Measurements from ENCODE around the gene SEC16A. TPM values are rescaled to one million over a fixed set of nuclear protein-coding genes. Genes with fewer than 3 reads are reported as not detected.

The SEC16A gene
- total RNA-seq, 1 experiment from 2014 or later, result 29.2 TPM

DNA sequence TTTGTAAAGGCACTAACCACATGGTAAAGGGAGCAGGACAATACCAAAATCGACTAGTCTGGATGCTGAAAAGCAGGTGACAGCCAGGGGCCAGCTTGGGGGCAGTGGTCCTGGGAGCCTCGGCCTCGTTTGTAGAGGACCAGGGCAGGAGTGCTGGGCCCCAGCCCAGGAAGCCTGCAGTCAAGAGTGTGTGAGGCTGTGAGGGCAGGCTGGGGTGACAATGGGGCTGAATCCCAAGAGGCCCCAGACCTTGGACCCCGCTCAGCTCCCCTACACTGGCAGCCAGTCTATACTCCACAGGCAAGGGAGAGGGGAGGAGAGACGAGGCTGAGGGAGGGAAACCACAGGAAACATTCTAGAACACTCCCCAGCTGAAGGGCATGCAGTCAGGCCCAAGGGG is 40.6 kb downstream of the SEC16A start:
- DNase-seq (ENCODE audit: extremely low read depth, low read depth), result no peak

DNA sequence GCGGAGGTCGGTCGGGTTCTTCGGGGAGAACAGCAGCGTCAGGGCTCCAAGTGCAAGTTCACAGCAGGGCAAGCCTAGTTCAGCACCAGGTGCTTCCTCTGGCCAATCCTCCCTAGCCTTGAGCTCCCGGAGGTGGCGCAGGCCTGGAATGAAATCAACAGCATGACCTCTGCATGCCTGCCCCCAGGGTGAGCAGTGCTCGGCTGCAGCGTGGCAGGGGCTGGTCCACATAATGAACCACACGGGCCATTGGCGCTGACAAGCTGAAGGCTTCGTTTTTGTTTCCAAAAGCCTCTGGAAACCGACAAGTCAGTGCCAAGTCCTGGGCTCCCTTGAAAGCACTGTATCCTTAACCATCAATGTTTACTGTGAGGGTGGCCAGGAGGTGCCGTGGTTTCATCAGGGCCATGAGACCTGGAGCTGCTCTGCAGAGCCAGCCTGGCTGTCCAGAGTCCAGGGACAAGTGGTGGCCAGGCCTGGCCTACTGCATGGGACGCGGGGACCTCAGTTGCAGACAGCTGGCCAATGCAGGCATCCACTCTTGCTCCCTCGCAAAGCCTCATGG is 41.1 kb downstream of the SEC16A start:
- no peak for DNase-seq (ENCODE audit: extremely low read depth, low read depth)

- DNase-seq (ENCODE audit: extremely low read depth, low read depth), result no peak
Measured at GRCh38 chr9:136441191-136441680, 41.6 kb downstream of the SEC16A start.

DNA sequence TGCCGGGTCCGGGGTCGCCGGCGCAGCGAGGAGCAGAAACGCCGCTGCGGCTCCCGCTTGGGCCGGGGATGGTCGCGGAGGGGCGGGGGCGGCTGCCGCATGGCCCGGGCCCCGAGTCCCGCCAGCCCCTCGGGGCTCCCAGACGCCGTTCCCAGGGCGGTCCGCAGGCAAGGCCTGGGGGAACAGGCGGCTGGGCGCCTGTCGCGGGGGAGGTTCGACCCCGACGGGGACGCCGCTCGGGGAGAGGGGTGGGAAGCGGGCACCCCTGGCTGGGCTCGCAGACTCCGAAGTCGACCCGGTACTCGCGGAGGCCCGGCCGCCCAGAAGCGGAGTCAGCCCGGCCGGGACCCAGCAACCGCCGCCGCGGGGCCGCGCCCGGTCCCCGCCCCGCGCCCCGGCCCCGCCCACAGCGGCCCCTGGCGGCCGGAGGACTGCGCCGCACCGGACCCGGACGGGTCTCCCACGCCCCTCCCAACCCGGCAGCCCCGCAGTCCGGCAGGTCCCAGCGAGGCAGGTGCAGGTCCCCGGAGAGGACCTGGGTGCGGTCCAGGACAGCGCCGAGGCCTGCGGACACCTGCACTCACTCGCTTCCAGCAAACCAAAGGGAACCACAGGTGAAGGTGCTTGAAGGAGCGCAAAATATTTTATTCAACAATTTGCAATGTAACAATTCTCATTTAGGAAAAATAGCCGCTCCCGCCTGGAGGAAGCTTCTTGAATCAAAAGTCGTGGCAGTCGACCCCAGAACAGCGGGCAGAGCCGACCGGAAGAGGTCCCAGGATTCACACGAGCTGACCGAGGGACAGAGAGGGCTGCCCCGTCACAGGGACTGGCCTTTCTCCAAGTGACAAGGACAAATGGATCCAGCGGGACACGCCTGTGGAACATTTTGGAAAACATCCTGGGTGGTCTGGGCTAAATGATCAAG is 43.1 kb downstream of the SEC16A start, which contains the start of gene INPP5E:
INPP5E (minus strand) TSS at position 365 of the 928 bp plus-strand sequence. CDS start 426 bp downstream, outside the sequence.
- peak; percentile 33 for DNase-seq (ENCODE audit: extremely low read depth, low read depth)

DNA sequence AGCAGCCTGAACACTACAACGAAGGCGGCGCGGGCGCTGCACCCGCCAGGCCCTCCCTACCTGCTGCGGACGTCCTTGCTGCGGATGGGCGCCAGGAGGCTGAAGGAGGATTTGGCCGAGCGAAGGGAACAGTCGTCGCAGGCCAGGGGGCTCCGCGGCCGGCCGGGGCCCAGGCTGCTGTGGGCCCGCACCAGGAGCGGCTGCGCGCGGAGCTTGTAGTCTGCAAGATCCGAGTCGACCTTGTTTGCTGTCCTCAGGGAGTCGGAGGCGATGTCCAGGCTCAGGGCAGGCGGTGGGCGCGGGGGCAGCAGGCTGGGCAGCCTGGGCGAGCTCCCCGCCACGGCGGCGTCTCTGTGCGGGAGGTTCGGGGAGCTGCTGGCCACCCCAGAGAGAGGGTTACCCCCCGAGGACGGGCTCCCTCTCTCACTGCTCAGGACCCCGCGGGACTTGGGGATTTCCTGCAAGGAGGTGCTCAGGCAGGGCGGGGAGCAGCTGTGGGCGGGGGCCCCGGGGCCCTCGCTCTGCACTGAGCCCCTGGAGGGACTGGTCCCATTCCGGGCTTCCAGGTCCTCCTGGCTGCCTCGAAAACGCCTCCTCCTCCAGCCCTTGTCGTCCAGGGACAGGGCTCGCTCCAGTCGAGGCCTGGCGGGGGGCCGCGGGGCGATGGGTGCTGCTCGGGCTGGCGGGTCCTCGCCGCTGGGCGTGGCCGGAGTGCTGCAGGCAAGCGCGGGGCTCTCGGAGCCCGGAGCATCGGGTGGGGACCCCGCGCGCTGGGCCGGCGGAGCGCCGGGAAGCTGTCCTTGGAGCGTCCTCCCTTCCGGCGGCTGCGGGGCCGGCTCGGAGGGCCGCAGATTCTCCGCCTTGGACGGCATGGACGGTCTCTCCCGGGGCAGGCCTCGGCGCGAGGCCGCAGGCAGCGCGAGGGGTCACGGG is 44.0 kb downstream of the SEC16A start:
- no peak for DNase-seq (ENCODE audit: extremely low read depth, low read depth)

- DNase-seq (ENCODE audit: extremely low read depth, low read depth), result peak; percentile 18
Measured at GRCh38 chr9:136437839-136438547, 44.8 kb downstream of the SEC16A start.

- no peak for DNase-seq (ENCODE audit: extremely low read depth, low read depth)
Measured at GRCh38 chr9:136437430-136437829, 45.4 kb downstream of the SEC16A start.

- no peak for DNase-seq (ENCODE audit: extremely low read depth, low read depth)
Measured at GRCh38 chr9:136436055-136436634, 46.7 kb downstream of the SEC16A start.

DNA sequence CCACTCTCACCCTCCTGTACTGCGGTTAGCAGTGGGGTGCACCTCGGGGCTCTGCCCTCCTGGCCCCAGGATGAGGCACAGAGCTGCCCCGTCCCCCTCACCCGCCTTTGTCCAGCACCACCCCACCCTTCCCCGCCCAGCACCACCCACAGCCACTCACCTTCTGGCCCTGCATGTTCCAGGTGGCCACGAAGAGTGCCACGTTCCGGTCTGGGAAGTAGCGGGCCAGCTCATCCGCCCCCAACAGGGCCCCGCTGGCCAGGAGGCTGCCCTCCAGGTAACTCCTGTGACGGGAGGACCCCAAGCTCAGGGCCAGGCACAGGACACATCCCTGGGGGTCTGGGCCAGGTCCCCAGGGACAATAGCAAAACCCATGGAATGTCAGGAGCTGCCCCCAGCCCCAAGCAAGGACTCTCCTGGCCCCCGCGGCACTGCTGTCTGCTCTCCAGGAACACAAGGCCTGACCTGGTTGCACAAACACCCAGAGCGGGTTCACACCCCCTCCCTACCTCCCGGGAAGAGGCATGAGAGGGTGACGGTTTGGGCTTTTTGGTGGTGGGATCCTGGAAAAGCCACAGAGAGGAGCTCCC is 48.2 kb downstream of the SEC16A start:
- DNase-seq (ENCODE audit: extremely low read depth, low read depth), result no peak

DNA sequence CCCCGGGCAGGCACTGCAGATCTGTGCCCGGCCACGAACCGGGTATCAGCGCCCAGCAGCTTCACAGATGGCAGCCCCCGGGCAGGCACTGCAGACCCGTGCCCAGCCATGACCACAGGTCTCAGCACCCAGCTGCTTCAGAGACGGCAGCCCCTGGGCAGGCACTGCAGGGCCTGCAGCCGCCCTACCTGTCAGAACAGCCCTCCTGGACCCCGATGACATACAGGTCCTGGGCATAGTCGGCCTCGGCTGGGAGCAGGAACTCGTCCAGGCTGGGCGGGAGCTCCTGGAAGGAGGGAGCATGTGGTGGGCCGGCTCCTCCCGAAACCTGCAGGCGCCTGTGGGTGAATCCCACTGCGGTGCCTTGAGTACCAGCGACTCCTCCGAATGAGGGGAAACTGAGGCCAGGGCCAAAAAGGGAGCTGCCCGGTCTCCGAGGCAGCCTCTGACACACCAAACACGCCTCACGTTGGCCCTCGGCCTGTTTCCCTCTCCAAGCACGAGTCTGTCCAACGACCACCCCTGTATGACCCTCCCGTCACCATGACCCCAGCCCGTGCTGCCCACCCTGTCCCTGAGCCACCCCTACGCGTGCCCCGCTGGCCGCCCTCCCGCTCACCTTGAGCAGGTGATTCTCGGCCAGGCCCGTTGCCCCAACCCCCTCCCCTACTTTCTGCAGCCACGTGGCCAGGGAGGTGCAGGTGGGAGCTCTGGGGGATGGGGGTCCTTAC is 48.8 kb downstream of the SEC16A start:
- no peak for DNase-seq (ENCODE audit: extremely low read depth, low read depth)

DNA sequence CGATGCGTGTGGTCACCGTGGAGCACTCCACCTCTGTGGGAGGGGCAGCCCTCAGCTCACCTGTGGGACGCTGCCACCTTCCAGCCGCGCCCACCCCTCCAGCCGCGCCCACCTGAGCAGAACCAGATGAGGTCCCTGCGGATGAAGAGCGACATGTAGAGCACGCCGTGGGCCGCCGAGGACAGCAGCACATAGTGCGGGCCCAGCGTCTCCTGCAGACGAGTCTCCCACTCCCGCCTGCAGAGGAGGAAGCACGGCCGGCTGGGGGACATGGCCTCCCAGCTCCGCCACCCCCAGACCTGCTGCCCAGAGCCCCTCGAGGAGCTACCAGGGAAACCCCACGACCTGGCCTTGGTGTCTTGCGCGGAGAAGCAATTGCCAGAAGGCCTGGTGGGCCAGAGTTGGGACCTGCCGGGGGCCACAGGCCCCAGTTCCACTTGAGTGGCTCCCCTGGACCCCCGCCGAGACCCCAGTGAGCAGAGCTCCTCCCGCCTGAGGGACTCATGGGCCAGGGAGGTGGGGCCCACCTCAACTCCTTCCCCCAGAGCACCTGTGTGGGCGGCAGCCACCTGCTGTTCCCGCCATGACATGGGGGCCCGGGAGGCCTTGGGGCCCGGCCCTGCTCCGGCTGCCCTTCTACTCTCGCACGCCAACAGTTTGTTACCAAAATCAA is 49.7 kb downstream of the SEC16A start:
- no peak for DNase-seq (ENCODE audit: extremely low read depth, low read depth)

DNA sequence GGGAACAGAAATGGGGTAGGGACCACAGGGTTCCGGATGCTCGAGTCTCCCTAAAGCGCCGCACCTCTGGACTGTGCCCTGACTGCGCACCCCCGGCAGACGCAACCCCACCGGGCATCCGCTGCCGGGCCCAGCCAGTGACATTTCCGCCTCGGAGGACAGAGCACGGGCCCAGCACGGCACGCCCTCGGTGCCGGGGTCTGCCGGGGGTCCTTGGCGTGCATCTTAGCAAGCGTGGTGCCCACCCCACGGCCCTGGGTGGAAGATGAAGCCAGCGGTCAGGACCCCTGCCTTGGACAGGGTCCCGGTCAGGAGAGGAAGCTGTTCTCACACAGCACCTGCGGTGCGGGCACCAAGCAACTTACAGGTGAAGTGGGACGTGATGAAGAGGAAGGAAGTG is 50.2 kb downstream of the SEC16A start:
- no peak for DNase-seq (ENCODE audit: extremely low read depth, low read depth)

- no peak for DNase-seq (ENCODE audit: extremely low read depth, low read depth)
Measured at GRCh38 chr9:136431782-136432350, 51.0 kb downstream of the SEC16A start.

- no peak for DNase-seq (ENCODE audit: extremely low read depth, low read depth)
Measured at GRCh38 chr9:136430588-136431234, 52.1 kb downstream of the SEC16A start.

- DNase-seq (ENCODE audit: extremely low read depth, low read depth), result no peak
Measured at GRCh38 chr9:136429683-136430491, 53.0 kb downstream of the SEC16A start.

DNA sequence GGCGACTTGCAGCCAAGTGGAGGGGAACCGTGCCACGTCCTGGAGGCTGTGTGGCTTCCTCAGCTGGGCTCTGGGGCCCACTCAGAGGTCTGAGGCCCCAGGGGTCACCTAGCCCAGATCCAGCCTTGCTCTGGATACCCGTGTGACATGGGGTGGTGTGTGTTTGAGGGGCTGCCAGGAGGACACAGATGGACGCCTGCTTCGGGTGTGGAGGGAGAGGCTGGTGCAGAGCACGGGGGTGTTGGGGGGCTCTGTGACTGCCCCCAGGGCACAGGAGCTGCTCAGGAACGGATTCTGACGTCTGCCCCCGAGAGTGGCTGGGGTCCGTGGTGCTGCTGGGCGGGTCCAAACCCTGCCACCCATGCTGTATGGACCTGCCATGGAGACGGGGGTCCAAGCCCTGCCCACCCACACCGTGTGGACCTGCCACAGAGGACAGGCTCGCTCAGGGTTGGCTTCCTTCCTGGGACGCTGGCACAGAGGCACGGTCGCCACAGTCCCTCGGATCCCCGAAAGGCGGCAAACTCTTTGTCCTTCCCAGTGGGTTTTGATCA is 53.7 kb downstream of the SEC16A start:
- no peak for DNase-seq (ENCODE audit: extremely low read depth, low read depth)

Measured in NCI-H460 (cell line).